ENCODE results near the gene NEUROD6.

Gene NEUROD6

DNA sequence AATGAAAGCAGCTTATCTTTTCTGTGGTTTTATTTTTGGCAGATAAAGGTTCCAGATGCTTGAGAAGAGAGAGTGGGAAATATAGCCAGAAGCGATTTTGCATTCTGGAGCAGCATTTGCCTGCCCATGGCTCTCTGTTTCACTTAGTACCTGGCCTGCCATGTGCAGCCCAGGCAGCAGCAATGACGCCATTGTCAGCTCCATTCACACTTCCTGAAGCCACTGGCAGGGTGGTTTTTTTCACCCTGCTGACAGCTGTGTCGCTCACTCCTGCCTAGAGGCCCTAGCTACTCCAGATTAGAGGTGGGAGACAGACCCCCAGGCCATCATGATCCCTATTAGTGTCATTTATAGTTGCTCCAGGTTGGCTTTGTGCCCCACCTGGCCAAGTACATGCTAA lies 30.1 kb upstream of the NEUROD6 start:
- DNase-seq (ENCODE audit: extremely low read depth, low read depth): no peak
- TF ChIP-seq, protein P1, sequence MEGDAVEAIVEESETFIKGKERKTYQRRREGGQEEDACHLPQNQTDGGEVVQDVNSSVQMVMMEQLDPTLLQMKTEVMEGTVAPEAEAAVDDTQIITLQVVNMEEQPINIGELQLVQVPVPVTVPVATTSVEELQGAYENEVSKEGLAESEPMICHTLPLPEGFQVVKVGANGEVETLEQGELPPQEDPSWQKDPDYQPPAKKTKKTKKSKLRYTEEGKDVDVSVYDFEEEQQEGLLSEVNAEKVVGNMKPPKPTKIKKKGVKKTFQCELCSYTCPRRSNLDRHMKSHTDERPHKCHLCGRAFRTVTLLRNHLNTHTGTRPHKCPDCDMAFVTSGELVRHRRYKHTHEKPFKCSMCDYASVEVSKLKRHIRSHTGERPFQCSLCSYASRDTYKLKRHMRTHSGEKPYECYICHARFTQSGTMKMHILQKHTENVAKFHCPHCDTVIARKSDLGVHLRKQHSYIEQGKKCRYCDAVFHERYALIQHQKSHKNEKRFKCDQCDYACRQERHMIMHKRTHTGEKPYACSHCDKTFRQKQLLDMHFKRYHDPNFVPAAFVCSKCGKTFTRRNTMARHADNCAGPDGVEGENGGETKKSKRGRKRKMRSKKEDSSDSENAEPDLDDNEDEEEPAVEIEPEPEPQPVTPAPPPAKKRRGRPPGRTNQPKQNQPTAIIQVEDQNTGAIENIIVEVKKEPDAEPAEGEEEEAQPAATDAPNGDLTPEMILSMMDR (IDR thresholded peaks at IDR 0.05; ENCODE audit: low read depth, low read length, missing control alignments): no peak
- no peak overlapping the region for H3K4me3 ChIP-seq (replicated peaks; ENCODE audit: low read depth, low read length)

DNA sequence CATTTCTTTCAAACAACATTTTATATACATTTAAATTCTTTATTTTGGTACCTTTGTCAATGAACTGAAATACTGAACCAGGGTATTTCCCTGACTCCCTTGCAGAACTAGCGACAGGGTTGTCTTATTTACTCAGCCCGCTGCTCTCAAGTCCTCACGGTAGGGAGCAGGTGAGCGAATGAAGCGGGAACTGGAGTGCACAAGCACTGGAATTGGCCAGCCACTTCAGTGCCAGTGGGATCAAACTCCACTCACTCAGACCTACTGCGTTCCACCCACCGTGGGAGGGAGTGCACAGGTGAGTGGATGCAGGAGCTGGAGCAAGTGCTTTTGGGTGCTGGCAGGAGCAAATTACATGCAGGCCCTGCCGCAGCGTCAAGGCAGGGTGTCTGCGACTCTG lies 28.1 kb upstream of the NEUROD6 start:
- DNase-seq (ENCODE audit: extremely low read depth, low read depth): no peak
- H3K4me3 ChIP-seq (replicated peaks; ENCODE audit: low read depth, low read length): no peak overlapping the region
- TF ChIP-seq, protein P1 (IDR thresholded peaks at IDR 0.05; ENCODE audit: low read depth, low read length, missing control alignments): no peak

DNA sequence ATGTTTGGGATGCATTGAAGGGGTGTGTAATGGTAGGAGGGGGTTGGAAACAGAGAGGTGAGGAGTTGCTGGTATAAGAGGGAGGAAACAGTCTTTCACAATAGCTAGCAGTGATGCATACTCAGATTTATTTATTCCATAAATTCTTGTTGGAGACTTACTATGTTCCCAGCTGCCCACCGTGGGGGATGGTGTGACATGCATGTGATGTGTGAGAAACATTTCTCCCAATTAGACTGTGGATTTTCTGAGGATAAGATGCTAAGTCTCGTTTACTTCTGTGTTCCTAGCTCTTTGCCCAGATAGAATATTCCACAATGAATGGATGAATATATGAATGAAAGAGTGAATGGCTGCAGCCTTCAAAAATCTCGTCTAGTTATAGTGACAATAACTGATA lies 23.0 kb upstream of the NEUROD6 start:
- H3K4me3 ChIP-seq (replicated peaks; ENCODE audit: low read depth, low read length): no peak overlapping the region
- TF ChIP-seq, protein P1 (IDR thresholded peaks at IDR 0.05; ENCODE audit: low read depth, low read length, missing control alignments): no peak
- no peak for DNase-seq (ENCODE audit: extremely low read depth, low read depth)

DNA sequence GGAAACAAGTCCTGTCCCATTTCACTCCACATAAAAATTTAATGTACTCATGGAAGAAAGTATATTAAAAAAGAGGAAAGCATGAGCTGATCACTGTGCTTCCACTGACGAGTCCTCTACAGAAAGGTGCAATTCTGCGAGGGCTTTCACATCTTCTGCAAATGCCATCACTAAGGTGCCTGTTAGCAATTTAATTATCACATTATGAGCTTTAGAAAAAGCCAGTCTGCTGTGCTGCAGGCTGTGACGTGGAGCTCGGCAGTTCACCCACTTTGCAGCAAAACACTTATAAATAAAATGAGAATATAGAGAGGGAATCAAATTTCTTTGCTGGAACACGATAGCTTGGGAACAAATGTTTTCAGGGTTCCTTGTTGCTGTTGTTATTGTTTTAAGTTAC lies 22.5 kb upstream of the NEUROD6 start:
- TF ChIP-seq, protein P1 (IDR thresholded peaks at IDR 0.05; ENCODE audit: low read depth, low read length, missing control alignments): no peak
- no peak overlapping the region for H3K4me3 ChIP-seq (replicated peaks; ENCODE audit: low read depth, low read length)
- no peak for DNase-seq (ENCODE audit: extremely low read depth, low read depth)

DNA sequence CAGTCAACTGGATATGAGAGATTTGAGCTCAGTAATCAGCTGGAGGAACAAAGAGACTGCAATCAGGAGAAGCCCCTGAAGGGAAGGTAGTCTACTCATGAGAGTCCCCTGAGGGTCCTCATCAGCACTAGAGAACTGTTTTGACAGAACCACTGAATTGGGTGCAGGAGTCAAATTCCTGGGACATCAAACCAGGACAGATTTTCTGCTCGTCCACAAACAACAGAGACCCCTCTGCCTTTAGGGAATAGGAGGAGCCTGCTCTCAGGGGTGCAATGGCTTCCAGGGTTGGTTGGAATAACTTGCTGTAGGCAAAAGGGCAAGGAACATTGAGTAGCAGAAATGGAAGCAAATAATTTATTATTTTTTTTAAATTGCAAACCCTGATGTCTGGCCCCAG lies 21.9 kb upstream of the NEUROD6 start:
- H3K4me3 ChIP-seq (replicated peaks; ENCODE audit: low read depth, low read length): no peak overlapping the region
- TF ChIP-seq, protein P1 (IDR thresholded peaks at IDR 0.05; ENCODE audit: low read depth, low read length, missing control alignments): no peak
- no peak for DNase-seq (ENCODE audit: extremely low read depth, low read depth)

DNA sequence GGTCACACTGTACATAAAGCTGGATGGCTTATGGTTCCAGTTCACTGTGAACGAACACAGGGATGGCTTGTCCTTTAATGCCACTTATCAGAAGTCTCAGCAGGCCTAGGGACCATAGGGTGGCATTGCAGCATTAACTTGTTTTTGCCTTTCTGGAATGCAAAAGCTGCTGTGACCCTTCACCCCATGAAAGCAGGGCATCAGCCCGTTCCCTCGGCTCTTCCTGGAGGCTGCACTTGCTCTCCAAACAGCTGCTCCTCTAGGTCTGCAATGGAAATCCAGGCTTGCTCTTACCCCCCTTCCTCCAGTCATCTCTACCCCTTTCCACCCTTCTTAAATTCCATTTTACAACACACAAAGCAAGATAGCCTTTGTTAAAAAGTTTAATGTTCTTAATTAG lies 17.9 kb upstream of the NEUROD6 start:
- TF ChIP-seq, protein P1 (IDR thresholded peaks at IDR 0.05; ENCODE audit: low read depth, low read length, missing control alignments): no peak
- no peak for DNase-seq (ENCODE audit: extremely low read depth, low read depth)
- no peak overlapping the region for H3K4me3 ChIP-seq (replicated peaks; ENCODE audit: low read depth, low read length)

DNA sequence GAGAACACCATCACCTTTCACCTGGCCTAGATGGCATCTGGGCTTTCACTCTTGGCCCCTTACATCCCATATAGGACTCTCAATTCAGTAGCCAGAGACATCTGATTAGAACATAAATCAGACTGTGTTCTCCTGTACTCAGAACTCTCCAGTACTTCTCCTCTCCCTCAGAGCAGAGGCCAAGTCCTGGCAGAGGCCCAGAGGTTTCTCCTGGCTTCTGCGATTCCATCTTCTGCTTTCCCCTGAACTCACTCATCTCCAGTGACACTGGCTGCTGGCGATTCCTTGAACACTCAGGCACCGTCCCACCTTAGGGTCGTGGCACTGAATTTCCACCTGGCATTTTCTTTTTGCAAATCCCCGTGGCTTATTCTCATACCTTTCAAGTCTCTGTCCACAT lies 4.9 kb upstream of the NEUROD6 start:
- H3K4me3 ChIP-seq (replicated peaks; ENCODE audit: low read depth, low read length): no peak overlapping the region
- TF ChIP-seq, protein P1 (IDR thresholded peaks at IDR 0.05; ENCODE audit: low read depth, low read length, missing control alignments): no peak
- DNase-seq (ENCODE audit: extremely low read depth, low read depth): no peak

Measured in HFF-Myc (cell line).